H1 (cell line): ENCODE measurements around the gene TBCA. TPM values are rescaled to one million over a fixed set of nuclear protein-coding genes. Genes with fewer than 3 reads are reported as not detected.

Source experiments
- CTCF ChIA-PET: fragments of 300-600 bp; sonication (Branson Sonifier 250); formaldehyde crosslinking; loops from one replicate; lab custom pipeline; 2021; ENCODE audit not compliant: partially characterized antibody; lab: Charles Lee
- POLR2A ChIA-PET: fragments of 300-600 bp; sonication (Branson Sonifier 250); formaldehyde crosslinking; loops from one replicate; lab custom pipeline; 2021; ENCODE audit warnings: inconsistent platforms; ENCODE audit not compliant: partially characterized antibody; lab: Charles Lee
- DNase-seq, 2 experiments: peaks; one replicate each; pipeline versions ENCODE4 v3.0.0 to v3.0.0-alpha.2; 2010 to 2022; ENCODE audit warnings: low spot score in 2 of 2, low read depth in 1 of 2, mixed read lengths in 1 of 2
- FAIRE-seq: peaks from 2 replicates; lab custom pipeline; 2011; peaks lifted over from hg19 to GRCh38; lab: Jason Lieb, UNC
- H2AFZ ChIP-seq: 2 replicates; pipeline ENCODE4 v1.8.1; 2012; ENCODE audit warnings: low read length, inconsistent platforms
- H2AK5ac ChIP-seq: 2 replicates; pipeline ENCODE4 v1.6.1; 2013; ENCODE audit warnings: low read depth, low read length
- H2BK120ac ChIP-seq: replicated peaks from 2 replicates; pipeline ENCODE3; 2013; ENCODE audit warnings: low read depth, low read length, inconsistent platforms
- H2BK12ac ChIP-seq: 2 replicates; pipeline ENCODE4 v1.6.1; 2013; ENCODE audit warnings: low read depth, low read length
- H2BK15ac ChIP-seq: 2 replicates; pipeline ENCODE4 v1.6.1; 2013; ENCODE audit warnings: low read length
- H2BK20ac ChIP-seq: 2 replicates; pipeline ENCODE4 v1.6.1; 2013; ENCODE audit warnings: low read length
- H2BK5ac ChIP-seq: 2 replicates; pipeline ENCODE4 v1.6.1; 2013; ENCODE audit warnings: low read depth, low read length
- H3K14ac ChIP-seq: 2 replicates; pipeline ENCODE4 v1.6.1; 2013; ENCODE audit warnings: inconsistent platforms; ENCODE audit not compliant: insufficient read length
- H3K18ac ChIP-seq: 2 replicates; pipeline ENCODE4 v1.6.1; 2013; ENCODE audit warnings: low read length; ENCODE audit errors: extremely low read depth
- H3K23ac ChIP-seq: 2 replicates; pipeline ENCODE4 v1.6.1; 2013; ENCODE audit warnings: inconsistent platforms; ENCODE audit not compliant: insufficient read length
- H3K23me2 ChIP-seq: 2 replicates; pipeline ENCODE4 v1.6.1; 2013; ENCODE audit warnings: low read depth, low read length
- H3K27ac ChIP-seq: 2 replicates; pipeline ENCODE4 v1.6.1; 2011; ENCODE audit warnings: low read depth, low read length, inconsistent platforms
- H3K27me3 ChIP-seq, 4 experiments: replicated peaks in 1 of 4; 1 replicate in 1 of 4; 2 replicates in 3 of 4; pipeline versions ENCODE4 v1.6.1 to v1.8.1; 2011 to 2013; ENCODE audit warnings: low read length in 3 of 4, mild to moderate bottlenecking in 3 of 4, inconsistent platforms in 2 of 4, mixed read lengths in 2 of 4, moderate library complexity in 1 of 4; ENCODE audit not compliant: control insufficient read depth in 3 of 4, insufficient read depth in 3 of 4; ENCODE audit errors: extremely low read depth in 1 of 4
- H3K36me3 ChIP-seq, 4 experiments: 2 replicates each; pipeline versions ENCODE4 v1.6.1 to v1.8.1; 2011 to 2013; ENCODE audit warnings: mild to moderate bottlenecking in 4 of 4, low read length in 3 of 4, moderate library complexity in 2 of 4, control low read depth in 1 of 4, inconsistent platforms in 1 of 4; ENCODE audit not compliant: insufficient read depth in 4 of 4, control insufficient read depth in 2 of 4
- H3K4ac ChIP-seq: replicated peaks from 2 replicates; pipeline ENCODE3; 2013; ENCODE audit warnings: low read length, low read depth, mixed read lengths, inconsistent platforms; ENCODE audit not compliant: insufficient read length
- H3K4me1 ChIP-seq, 4 experiments: replicated peaks in 1 of 4; 1 replicate in 1 of 4; 2 replicates in 3 of 4; pipeline versions ENCODE4 v1.6.1 to v1.8.1; 2011 to 2013; ENCODE audit warnings: low read length in 3 of 4, inconsistent platforms in 2 of 4, mixed read lengths in 1 of 4; ENCODE audit not compliant: insufficient read depth in 4 of 4, control insufficient read depth in 3 of 4
- H3K4me2 ChIP-seq, 2 experiments: 2 replicates each; pipeline versions ENCODE4 v1.6.1 to v1.8.1; 2011 to 2013; ENCODE audit warnings: low read depth in 2 of 2, low read length in 2 of 2, control low read depth in 1 of 2, inconsistent platforms in 1 of 2, mild to moderate bottlenecking in 1 of 2; ENCODE audit not compliant: insufficient read depth in 1 of 2
- H3K4me3 ChIP-seq, 4 experiments: fragments of 200-600, 300-600 bp in 1 of 4; sonication (generic), shearing (Covaris generic), sonication (Bioruptor Twin) in 1 of 4; 2 replicates each; pipeline versions ENCODE4 v1.5.1 to v1.8.1; 2011 to 2016; ENCODE audit warnings: low read length in 4 of 4, low read depth in 3 of 4, control low read depth in 2 of 4, inconsistent platforms in 2 of 4, mild to moderate bottlenecking in 2 of 4, mixed read lengths in 1 of 4, moderate library complexity in 1 of 4; ENCODE audit not compliant: insufficient read depth in 2 of 4; ENCODE audit errors: extremely low read depth in 1 of 4
- H3K56ac ChIP-seq: replicated peaks from 2 replicates; pipeline ENCODE3; 2013; ENCODE audit warnings: low read depth, mild to moderate bottlenecking, mixed read lengths, low read length, inconsistent platforms; ENCODE audit not compliant: insufficient read length
- H3K79me1 ChIP-seq: 2 replicates; pipeline ENCODE4 v1.6.1; 2013; ENCODE audit warnings: low read depth, low read length, control low read depth
- H3K79me2 ChIP-seq, 2 experiments: 2 replicates each; pipeline versions ENCODE4 v1.6.1 to v1.8.1; 2012 to 2013; ENCODE audit warnings: low read length in 2 of 2, mild to moderate bottlenecking in 2 of 2, inconsistent platforms in 1 of 2; ENCODE audit not compliant: insufficient read depth in 2 of 2, control insufficient read depth in 1 of 2
- H3K9ac ChIP-seq, 4 experiments: replicated peaks in 1 of 4; 1 replicate in 1 of 4; 2 replicates in 3 of 4; pipeline versions ENCODE4 v1.6.1 to v1.8.1; 2011 to 2013; ENCODE audit warnings: low read depth in 3 of 4, low read length in 3 of 4, control low read depth in 2 of 4, mild to moderate bottlenecking in 2 of 4, moderate library complexity in 2 of 4, inconsistent platforms in 1 of 4; ENCODE audit errors: extremely low read depth in 1 of 4
- H3K9me3 ChIP-seq, 2 experiments: 2 replicates each; pipeline versions ENCODE4 v1.6.1 to v1.8.1; 2012 to 2013; ENCODE audit warnings: mild to moderate bottlenecking in 2 of 2, moderate library complexity in 2 of 2, control low read depth in 1 of 2, inconsistent platforms in 1 of 2, low read depth in 1 of 2, low read length in 1 of 2, mixed read lengths in 1 of 2; ENCODE audit not compliant: insufficient read depth in 2 of 2
- H4K20me1 ChIP-seq, 2 experiments: replicated peaks in 1 of 2; 2 replicates each; pipeline versions ENCODE3 to v1.8.1; 2011 to 2013; ENCODE audit warnings: inconsistent platforms in 2 of 2, low read length in 2 of 2, mild to moderate bottlenecking in 1 of 2; ENCODE audit not compliant: insufficient read depth in 2 of 2, control insufficient read depth in 1 of 2
- H4K5ac ChIP-seq: 2 replicates; pipeline ENCODE4 v1.6.1; 2013; ENCODE audit warnings: low read length, low read depth, mixed read lengths, inconsistent platforms; ENCODE audit not compliant: insufficient read length
- H4K8ac ChIP-seq: 2 replicates; pipeline ENCODE4 v1.8.0; 2013; ENCODE audit warnings: mild to moderate bottlenecking, moderate library complexity, low read length, inconsistent platforms; ENCODE audit not compliant: insufficient read depth; ENCODE audit errors: extremely low read depth
- H4K91ac ChIP-seq: replicated peaks from 2 replicates; pipeline ENCODE3; 2013; ENCODE audit warnings: low read length, mixed read lengths, inconsistent platforms; ENCODE audit not compliant: insufficient read length
- ASH2L ChIP-seq: fragments of 200-600, 300-600 bp; sonication (generic); IDR thresholded peaks from one replicate; pipeline ENCODE4 v1.7.1; 2017; ENCODE audit warnings: low read length
- BACH1 ChIP-seq: IDR thresholded peaks from 2 replicates; pipeline ENCODE4 v1.6.1; 2012; ENCODE audit warnings: low read length, improper control_type of control experiment
- CHD1 ChIP-seq: IDR thresholded peaks from 2 replicates; pipeline ENCODE4 v1.6.1; 2012; ENCODE audit warnings: low read depth, low read length, improper control_type of control experiment
- EP300 ChIP-seq, 2 experiments: IDR thresholded peaks; 1 replicate in 1 of 2; 2 replicates in 1 of 2; pipeline ENCODE4 v1.6.1; 2011 to 2012; ENCODE audit warnings: low read depth in 2 of 2, low read length in 2 of 2, mild to moderate bottlenecking in 2 of 2, borderline replicate concordance in 1 of 2, inconsistent platforms in 1 of 2, moderate library complexity in 1 of 2
- EZH2 ChIP-seq: fragments of 200-600 bp; sonication (generic); IDR thresholded peaks from 2 replicates; pipeline ENCODE4 v1.7.1; 2012; ENCODE audit warnings: low read depth, mild to moderate bottlenecking, moderate library complexity, low read length, inconsistent platforms; ENCODE audit not compliant: severe bottlenecking
- PHF8 ChIP-seq: fragments of 200-600 bp; sonication (generic); conservative IDR thresholded peaks from 2 replicates; pipeline ENCODE4 v1.7.1; 2012; ENCODE audit warnings: low read depth, mild to moderate bottlenecking, inconsistent platforms, low read length, moderate library complexity
- RNF2 ChIP-seq: fragments of 200-900, 300-1000 bp; sonication (generic); IDR thresholded peaks from 2 replicates; pipeline ENCODE4 v1.7.1; 2016; ENCODE audit warnings: borderline replicate concordance, low read depth, mild to moderate bottlenecking, antibody characterized with exemption, low read length; ENCODE audit not compliant: poor library complexity, severe bottlenecking; ENCODE audit errors: missing control alignments
- SUZ12 ChIP-seq: fragments of 200-600 bp; sonication (generic); IDR thresholded peaks from 2 replicates; pipeline ENCODE4 v1.6.1; 2012; ENCODE audit warnings: mild to moderate bottlenecking, inconsistent platforms, low read length, moderate library complexity, mixed read lengths
- WGBS, 2 experiments: shearing (Covaris generic) in 1 of 2; methylation state at CpG; one replicate each; pipeline versions ENCODE4 v1.1.6 to v1.1.7; 2013 to 2015; ENCODE audit warnings: low lambda C conversion rate in 2 of 2, mixed read lengths in 2 of 2, inconsistent platforms in 1 of 2, low coverage in 1 of 2, missing lambda C conversion rate in 1 of 2; ENCODE audit not compliant: insufficient replicate concordance in 2 of 2, insufficient coverage in 1 of 2, insufficient read length in 1 of 2; ENCODE audit errors: extremely low coverage in 1 of 2, missing lambda C conversion rate in 1 of 2; 5-methylcytosine and 5-hydroxymethylcytosine counted together
- polyA plus RNA-seq, 7 experiments: library from polyadenylated mRNA; depleted of rRNA in 3 of 7; stranded (reverse) in 5 of 7; unstranded in 2 of 7; fragments of >200 nt in 5 of 7; fragments of 200-250 nt in 2 of 7; gene quantifications; 1 replicate in 5 of 7; 2 replicates in 1 of 7; 4 replicates in 1 of 7; pipeline versions ENCODE4 v1.2.1 to v1.2.3, GENCODE V29; 2011 to 2013; ENCODE audit warnings: missing spikeins in 2 of 7, mixed read lengths in 2 of 7
- total RNA-seq: library from RNA; stranded (reverse); fragmentation: NEBNext Ultra II Directional; extraction: Animal tissue kit (Norgen Biotek cat#: 25700); gene quantifications from 2 replicates; pipeline ENCODE4 v1.2.1, GENCODE V29; 2021

The TBCA gene
- total and polyA plus RNA-seq, 2 of the 8 experiments (the other 6 are each of a cell fraction or from before 2014, with no cell fraction given), result 55.7 to 320 TPM

DNA sequence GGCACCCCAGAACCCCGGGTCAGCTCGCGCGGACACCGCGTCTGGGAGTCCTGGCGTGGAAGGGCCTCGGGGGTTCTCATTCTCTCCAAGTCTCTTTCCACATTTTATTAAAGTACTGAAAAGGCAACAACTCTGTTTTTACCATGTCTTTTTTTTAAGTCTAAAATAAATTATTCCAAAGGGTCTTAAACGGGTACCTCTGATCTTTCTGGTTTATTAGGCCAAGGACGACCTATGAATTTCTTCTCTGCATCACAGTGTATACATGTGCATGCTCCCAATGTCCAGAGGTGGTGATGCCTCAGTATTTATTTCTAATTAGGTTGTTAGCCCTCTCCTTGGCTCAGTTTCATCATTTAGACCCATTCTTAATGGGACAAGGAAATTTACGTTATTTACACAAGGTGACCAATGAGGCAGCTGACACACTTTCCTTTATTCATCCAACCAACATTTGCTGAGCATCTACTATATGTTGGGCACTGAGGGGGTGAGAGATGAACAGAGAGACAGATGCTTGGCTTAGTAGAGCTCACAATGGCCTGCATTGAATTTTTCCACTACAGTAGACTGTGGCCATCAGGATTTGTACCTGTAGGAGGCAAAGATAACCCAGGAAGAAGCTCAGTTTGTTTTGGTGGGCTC, 130.0 kb downstream of the TBCA start:
- H3K27me3 ChIP-seq, result peaks cover 56 to 82% (median 80%) of the 10 kb centered on the region in 4 experiments
- no peak overlapping the region for H3K56ac ChIP-seq
- POLR2A ChIA-PET, result interaction anchor here (1.2 kb wide), 1 partner anchor 200 kb away, joined by 3 read pairs; no protein-coding TSS in a partner anchor
- TF ChIP-seq ASH2L, result no peak
- no peak for TF ChIP-seq BACH1
- TF ChIP-seq RNF2, result peak; percentile 50
- TF ChIP-seq SUZ12, result peak; percentile 47; the same call in 1 of the 2 replicates
- TF ChIP-seq CHD1, result no peak
- no peak for TF ChIP-seq PHF8
- TF ChIP-seq EP300 (IDR thresholded peaks at IDR 0.05; ENCODE audit: borderline replicate concordance in 1 of 2, low read depth in 2 of 2, low read length in 2 of 2), result no peak
- TF ChIP-seq EZH2, result peak; percentile 33
- H3K9ac ChIP-seq, result no peak overlapping the region
- H3K4me2 ChIP-seq, result peak overlapping the region; percentile 62 to 87
- no peak for FAIRE-seq
- H3K79me1 ChIP-seq, result no peaks in the 10 kb centered on the region
- no peak overlapping the region for H2BK15ac ChIP-seq
- H4K8ac ChIP-seq, result no peak overlapping the region
- H3K14ac ChIP-seq, result no peak overlapping the region
- H2AFZ ChIP-seq, result no peak overlapping the region
- H3K79me2 ChIP-seq, result no peaks in the 10 kb centered on the region
- no peaks in the 10 kb centered on the region for H3K36me3 ChIP-seq
- no peak overlapping the region for H4K5ac ChIP-seq
- CTCF ChIA-PET, result interaction anchor here (0.5 to 3.4 kb wide), 14 partner anchors 8 to 400 kb away, joined by 3 to 13 read pairs (median 3); partner anchors contain the start of gene OTP
- no peak for DNase-seq
- no peak overlapping the region for H3K27ac ChIP-seq
- 30% methylated on average over 11 of the region's 11 CpGs; no CpG with 5 or more reads in 1 of the 2 experiments for WGBS, 2 experiments
- peak overlapping the region in 2 of 4 experiments; percentile 3 to 60; a peak in 2 of 8 replicates for H3K4me3 ChIP-seq
- H3K23me2 ChIP-seq, result peaks cover 5% of the 10 kb centered on the region
- no peak overlapping the region for H4K91ac ChIP-seq
- no peak overlapping the region for H2BK12ac ChIP-seq
- no peak overlapping the region for H3K18ac ChIP-seq
- no peaks in the 10 kb centered on the region for H3K9me3 ChIP-seq
- no peak overlapping the region for H2AK5ac ChIP-seq
- no peak overlapping the region for H2BK5ac ChIP-seq
- peaks cover under 1 to 6% (median 4%) of the 10 kb centered on the region in 4 experiments for H3K4me1 ChIP-seq
- no peak overlapping the region for H3K23ac ChIP-seq
- H2BK120ac ChIP-seq, result no peak overlapping the region
- peaks cover 11 to 14% of the 10 kb centered on the region in 2 experiments for H4K20me1 ChIP-seq
- H2BK20ac ChIP-seq, result no peak overlapping the region
- no peak overlapping the region for H3K4ac ChIP-seq
